ENCODE measurements around the gene ELMO3.

The ELMO3 gene

GRCh38 chr16:67226804-67227566 is 28.1 kb downstream of the ELMO3 start, which contains the start of gene TMEM208:
Gene TMEM208, plus strand, starts transcription at chr16:67227130. Its CDS starts 89 bp downstream, at chr16:67227219.
- peak; percentile 83 for DNase-seq

- no peak for DNase-seq
Measured at GRCh38 chr16:67227567-67227921, 28.6 kb downstream of the ELMO3 start.

DNA sequence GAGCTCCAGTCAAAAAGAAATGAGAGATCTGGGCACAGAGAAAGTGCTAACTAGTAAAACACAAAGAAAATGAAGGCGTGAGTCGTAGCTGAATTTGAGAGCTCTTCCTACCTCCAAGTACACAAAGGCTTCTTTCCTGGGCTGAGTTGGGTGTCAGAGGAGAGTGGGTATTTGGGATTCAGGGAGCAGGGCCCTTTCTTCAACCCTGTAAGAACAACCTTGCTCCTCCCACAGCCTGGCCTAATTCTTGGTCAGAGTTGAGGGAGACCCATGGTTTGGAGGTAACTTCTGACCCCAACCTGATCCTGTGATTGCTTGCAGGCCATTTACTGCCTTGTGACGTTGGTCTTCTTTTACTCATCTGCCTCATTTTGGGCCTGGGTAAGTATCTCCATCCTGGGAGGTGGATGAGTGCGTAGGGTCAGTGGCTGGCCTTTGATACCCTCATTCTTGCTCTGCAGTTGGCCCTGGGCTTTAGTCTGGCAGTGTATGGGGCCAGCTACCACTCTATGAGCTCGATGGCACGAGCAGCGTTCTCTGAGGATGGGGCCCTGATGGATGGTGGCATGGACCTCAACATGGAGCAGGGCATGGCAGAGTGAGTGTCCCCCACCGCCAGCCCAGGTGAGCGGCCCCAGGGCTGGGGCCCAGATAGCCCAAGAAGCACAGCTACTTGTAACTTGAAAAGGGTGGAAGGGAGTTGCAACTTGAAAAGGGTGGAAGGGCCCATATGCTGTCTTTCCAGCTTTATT is 29.3 kb downstream of the ELMO3 start:
- no peak for DNase-seq

GRCh38 chr16:67228905-67229304 is 30.0 kb downstream of the ELMO3 start:
- no peak for DNase-seq

DNA sequence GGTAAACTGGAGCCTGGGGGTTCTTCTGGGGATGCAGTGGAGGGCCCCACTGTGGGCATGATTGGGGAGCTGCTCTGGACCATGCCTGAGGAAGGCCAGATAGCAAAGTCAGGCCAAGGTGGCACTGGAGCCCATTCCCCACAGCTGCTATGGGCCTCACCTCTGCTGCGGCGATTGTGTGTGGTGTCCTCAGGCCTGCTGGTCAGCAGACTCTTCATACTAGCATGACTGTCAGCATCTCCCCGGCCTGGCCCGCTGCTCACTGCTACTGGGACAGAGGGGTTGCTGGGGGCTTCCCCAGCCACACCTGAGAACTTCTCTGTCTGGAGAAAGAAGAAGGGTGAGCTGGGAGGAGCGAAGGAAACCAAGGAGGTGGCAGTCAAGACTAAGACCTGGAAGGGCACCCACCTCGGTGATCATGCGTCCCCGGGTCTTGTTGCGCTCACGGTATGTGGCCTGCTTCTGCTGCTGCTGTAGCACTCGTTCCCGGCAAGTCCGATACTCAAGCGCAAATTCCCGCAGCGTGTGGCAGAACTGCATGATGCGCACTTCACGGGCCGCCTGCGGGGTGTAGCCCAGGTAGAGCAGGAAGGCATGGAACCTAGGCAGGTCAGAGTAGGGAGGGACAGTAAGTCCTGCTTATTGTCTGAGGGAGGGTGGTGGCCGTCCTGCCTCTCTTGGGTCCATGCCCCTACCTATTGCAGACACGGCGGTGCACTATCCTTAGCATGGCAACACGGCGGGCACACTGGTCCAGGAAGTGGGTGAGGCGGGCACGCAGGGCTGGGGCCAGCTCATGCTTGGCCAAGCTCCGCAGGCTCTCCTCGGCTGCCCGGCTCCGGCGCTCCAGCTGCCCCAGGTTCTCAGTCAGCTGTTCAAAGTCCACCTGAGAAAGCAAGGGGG is 31.2 kb downstream of the ELMO3 start:
- DNase-seq: no peak

DNA sequence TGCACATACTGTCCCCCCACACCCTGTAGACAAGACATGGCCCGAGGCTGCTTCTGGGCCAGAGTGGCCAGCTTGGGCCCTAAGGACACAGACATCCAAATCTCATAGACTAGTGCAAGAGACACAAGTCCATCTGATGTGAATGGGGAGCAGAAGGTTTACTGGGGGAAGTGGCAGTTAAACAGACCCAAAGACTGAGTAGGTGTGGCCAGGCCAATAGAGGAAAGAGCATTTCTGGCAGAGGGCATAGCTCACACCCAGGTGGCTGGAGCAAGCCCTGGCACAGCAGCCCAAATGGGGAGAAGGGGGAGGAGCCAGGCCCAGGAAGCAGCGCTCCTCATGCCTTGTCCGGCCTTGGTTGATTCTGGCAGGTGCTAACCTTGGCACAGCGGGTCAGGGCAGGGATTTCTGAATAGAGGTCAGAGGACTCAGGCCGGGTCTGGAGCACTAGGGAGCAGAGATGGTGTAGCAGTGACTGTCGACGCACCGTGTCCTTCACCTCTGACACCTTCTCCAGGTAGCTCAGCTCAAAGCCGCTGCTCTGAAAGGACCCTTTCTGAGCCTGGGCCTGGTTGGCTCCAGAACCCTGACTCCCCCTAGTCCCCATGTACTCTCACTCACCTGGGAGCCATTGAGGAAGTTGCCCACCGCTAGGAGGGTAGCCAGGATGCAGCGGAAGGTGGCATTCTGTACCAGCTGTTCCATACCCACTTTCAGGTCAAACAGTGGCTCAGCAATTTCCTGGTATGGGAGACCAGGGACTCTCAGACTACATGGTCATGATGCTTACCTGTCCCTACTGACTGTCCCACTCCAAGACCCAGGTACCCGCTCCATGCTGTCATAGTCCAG is 32.1 kb downstream of the ELMO3 start:
- DNase-seq: no peak

GRCh38 chr16:67233596-67233995 is 34.7 kb downstream of the ELMO3 start:
- no peak for DNase-seq

DNA sequence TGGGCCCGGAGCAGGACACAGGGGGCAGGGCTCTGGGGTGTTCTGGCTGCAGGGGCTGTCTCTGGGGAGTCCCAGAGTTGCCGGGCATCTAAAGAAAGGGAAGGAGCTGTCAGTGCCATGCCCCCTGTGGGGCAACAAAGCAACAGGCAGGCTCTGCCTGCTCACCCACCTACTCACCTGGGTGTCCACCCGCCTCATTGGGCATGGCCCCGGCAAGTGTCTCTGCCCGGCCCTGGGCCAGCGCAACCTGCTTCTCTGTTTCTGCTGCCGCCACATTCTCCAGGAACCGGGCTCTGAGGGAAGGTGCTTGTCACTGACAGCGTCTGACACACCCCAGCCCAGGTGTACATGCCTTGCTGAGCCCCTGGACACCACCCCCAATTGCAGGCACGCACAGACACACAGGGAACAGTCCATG is 35.3 kb downstream of the ELMO3 start:
- DNase-seq: no peak

DNA sequence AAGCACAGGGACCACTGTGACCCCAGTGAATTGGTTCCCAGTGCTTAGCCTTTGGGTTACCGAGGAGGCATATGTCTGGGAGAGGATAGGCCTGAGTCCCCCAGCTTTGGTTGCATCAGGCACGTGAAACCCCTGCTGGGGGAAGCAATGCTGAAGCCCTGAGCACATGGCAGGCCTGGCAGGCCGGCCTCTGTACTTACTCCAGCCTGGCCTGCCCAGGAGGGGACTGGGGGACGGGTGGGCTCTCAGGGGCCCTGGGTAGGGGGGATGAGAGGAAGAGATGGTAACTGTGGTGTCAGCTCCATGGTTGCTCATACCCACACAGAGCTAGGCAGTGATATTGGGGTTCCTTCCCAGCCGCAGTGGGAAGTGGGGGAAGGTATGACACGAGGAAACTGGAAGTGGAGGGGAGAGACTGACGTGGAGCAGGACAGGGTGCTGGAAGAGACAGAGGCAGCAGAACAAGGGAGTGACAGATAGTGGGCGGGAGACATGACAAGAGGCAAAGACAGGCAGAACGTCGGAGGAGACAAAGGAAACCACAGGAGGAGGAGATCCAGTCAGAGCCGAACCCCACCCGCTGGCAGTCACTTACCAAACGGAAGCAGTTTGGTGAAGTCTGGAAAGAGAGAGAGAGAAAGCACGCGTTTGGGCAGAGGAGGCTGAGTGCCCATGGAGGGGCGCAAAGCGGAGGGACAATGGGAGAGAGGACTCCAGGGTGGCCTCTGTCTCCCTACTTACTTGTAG is 37.1 kb downstream of the ELMO3 start:
- no peak for DNase-seq

DNA sequence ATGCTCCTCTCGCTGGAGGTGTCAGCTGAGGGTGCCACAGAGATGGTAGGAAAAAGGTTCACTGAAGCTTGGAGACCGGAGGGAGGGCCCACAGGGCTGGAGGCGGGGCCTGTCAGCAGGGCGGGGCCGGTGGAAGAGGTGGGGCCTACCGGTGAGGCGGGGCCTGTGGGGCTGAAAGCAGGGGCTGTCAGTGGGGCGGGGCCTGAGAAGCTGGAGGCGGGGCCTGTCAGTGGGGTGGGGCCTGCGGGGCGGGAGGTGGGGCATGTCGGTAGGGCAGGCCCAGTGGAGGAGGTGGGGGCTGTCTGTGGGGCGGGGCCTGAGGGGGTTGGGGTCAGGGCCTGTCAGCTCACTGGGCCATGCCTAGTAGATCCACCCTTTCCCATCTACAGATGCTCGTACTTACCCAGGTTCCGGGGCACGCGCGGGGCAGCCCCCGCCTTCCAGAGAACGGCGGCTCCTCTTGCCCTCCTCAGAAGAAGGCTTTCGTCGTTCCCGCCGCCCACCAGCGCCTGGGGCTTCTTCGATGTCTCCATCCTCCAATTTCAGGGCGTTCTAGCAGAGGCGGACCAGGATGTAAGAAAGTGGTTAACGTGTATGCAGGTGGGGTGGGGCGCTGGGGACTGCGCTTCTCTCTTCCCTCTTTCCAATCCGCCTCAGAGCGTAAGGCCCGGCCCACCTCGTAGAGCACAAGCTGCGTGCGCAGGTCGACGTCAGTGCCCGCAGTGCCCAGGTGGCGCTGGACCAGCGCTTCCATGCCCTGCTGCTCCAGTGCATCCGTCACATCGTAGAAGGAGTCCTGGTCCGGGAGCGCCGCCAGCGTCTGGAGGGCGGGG is 37.8 kb downstream of the ELMO3 start:
- no peak for DNase-seq

DNA sequence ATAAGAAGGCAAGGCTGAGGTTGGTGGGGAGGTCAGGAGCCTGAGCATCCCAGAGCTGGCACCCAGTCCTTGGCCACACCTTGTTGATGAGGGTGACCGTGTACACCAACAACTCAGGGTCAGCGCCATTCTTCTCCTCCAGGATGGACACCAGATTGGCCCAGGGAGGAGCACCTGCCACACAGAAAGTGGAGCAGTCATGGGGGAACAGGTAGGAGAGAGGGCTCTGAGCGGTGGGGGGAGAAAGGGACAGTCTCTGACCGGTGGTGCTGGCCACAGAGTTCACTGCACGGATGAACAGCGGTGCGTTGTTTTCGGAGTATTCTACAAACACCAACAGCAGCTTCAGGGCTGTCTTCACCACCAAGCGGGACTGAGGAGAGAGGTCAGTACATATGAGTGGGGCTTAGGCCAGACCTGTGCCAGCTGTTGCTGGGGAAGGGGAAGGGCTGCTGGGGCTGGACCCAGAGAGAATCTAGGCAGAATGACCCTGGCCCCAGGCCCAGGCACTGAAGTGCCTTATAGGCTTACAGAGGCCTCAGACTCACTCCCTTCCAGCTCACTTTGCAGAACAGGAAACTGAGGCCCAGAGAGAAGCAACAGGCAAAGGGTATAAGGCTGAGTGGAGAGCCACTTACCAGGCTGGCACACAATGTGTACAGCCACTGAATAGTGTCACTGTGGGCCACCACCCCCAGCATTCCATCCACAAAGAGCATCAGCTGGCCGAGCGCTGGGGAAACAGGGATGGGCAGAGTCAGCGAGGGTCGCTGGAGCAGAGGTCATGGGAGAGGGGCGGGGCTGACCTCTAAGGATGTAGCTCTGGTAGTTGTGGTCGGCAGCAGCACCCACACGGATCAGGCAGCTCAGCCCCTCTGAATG is 38.7 kb downstream of the ELMO3 start:
- no peak for DNase-seq

GRCh38 chr16:67238278-67238575 is 39.3 kb downstream of the ELMO3 start:
- DNase-seq: no peak

GRCh38 chr16:67238806-67239470 is 40.0 kb downstream of the ELMO3 start:
- DNase-seq: no peak

GRCh38 chr16:67240506-67240905 is 41.6 kb downstream of the ELMO3 start:
- DNase-seq: no peak

DNA sequence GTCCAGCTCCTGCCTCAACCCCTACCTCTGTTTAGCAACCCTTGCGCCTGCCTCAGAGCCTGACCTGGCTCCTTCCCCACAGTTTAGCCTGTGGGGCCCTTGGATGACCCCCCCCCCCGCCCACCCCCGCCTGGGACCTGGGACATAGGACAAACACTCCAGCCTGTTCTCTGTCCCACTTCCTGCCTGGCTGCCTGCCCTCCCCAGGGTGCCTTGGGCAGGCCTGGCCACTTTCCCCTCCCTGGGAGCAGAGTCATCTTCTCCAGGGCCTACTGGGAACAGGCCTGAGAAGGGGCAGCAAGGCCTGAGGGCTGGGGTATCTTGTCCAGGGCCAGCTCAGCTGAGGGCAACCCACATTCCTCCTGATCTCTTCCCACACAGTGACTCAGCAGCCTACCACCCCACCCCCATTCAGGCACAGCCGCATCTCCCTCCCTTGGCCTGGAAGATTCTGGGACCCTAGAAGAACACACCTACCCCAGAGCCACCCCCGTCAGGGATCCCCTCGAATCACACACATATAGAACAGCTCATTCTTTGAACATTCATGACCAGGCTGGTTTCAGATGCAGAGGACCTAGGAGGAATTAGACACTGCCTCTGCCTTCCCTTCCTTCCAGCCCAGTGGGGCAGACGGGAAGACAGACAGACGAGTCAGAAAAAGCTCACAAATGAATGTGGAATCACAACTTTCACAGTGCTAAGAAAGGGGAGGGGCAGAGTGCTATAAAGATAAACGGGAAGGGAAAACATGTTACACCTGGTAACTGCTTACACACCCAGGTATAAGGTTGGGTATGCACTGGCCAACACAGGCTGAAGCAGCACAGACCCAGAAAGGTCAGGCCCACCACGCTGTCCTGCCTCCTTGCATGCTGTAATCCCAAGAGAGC is 42.3 kb downstream of the ELMO3 start:
- DNase-seq: no peak

GRCh38 chr16:67242138-67242730 is 43.3 kb downstream of the ELMO3 start:
- no peak for DNase-seq

GRCh38 chr16:67243481-67243880 is 44.5 kb downstream of the ELMO3 start:
- DNase-seq: no peak

Measured in NCI-H524 treated with DMSO at 0.1 percent for 48 hours (cell line).